HG02840 (cell line): ENCODE results near the gene ZNF74.
"Not testable (repeated sequence)": the region's sequence is repeated elsewhere in the genome, so short reads cannot be mapped to it uniquely, and the experiment has no call there.

Experiments
- ATAC-seq: cut with Tn5 transposase; IDR thresholded peaks from one replicate; pipeline ENCODE4 v1.9.1; 2021; ENCODE audit warnings: mild to moderate bottlenecking, moderate library complexity, moderate number of reproducible peaks; ENCODE audit not compliant: unreplicated experiment, low FRiP score

Gene ZNF74

GRCh38 chr22:20415699-20416098 lies 21.7 kb downstream of the ZNF74 start:
- not testable (repeated sequence) for ATAC-seq

DNA sequence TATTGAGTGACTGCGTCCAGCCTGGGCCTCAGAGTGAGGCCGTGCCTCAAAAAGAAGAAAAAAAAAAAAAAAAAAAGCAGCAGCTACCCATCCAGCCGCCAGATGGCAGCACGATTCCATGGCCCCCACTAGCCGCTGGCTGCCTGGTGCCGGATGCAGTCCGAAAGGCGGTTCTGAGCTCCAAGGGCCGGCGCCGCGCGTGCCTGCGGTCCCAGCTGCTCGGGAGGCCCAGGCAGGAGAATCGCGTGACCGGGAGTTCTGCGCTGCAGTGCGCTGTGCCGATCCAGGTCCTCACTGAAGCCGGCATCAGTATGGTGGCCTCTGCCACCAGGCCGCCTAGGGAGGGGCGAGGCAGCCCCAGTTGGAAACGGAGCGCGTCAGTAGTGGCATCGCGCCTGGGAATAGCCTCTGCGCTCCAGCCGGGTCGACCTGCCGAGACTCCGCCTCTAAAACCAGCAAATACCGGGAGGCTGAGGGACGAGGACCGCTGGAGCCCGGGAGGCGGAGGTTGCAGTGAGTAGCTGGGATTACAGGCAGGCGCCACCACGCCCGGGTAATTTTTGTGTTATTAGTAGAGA lies 24.3 kb downstream of the ZNF74 start:
- ATAC-seq = no peak

GRCh38 chr22:20419664-20419951 lies 25.7 kb downstream of the ZNF74 start:
- no peak for ATAC-seq

- ATAC-seq = no peak
Measured at GRCh38 chr22:20420157-20420842, 26.3 kb downstream of the ZNF74 start.

DNA sequence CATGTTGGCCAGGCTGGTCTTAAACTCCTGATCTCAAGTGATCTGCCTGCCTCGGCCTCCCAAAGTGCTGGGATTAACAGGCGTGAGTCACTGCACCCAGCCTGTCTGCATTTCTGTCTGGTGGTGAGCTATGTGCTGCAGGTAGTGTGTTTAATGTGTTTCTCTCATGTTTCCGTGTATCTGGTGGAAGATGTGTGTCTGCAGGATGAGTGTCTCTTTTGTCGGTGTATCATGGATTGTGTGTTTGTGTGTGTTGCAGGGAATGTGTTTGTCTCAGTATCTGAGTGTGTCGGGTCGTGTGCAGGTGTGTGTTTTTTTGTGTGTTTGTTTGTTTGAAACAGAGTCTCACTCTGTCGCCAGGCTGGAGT lies 27.5 kb downstream of the ZNF74 start:
- ATAC-seq = no peak

- ATAC-seq = no peak
Measured at GRCh38 chr22:20422271-20423007, 28.5 kb downstream of the ZNF74 start.

DNA sequence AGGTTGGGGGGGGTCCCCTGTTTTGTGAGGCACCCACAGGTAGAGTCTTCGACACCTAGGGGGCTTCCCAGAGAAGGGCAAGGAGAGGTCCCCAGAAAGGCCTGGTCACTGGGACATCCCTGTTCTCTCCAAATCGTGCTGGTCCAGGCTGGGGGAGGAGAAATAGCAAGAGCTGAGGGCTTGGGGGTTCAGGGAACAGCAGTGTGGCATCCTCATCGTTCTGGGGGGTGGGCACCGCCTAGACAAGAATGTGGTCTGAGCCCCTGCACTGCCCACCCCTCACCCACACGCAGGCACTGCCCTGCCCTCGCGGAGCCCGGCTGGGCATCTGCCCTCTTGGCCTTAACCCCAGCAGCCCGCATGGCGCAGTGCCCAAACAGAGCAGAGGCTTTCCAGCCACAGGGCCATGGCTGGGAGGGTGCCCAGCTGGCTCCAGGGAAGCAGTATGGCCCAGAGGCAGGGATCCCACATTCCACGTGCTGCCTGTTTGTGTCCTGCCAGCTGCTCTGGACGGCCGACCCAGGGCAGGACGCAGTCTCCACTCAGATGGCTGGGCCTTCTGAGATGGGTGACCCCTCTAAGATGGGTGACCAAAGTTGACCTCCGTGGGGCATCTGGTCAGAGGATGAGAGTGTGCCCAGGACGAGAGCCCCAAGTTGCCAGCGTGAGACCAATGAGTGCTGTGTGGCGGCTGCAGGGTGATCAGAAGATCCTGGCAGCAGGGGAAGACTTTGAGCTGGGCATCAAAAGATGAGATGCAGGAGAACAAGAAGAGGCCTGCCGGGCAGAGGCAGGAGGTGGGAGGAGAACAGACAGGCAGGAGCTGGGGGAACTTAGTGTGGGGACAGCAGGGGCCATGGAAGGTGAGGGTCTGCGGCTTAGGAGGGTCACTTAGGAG lies 29.3 kb downstream of the ZNF74 start:
- no peak for ATAC-seq

DNA sequence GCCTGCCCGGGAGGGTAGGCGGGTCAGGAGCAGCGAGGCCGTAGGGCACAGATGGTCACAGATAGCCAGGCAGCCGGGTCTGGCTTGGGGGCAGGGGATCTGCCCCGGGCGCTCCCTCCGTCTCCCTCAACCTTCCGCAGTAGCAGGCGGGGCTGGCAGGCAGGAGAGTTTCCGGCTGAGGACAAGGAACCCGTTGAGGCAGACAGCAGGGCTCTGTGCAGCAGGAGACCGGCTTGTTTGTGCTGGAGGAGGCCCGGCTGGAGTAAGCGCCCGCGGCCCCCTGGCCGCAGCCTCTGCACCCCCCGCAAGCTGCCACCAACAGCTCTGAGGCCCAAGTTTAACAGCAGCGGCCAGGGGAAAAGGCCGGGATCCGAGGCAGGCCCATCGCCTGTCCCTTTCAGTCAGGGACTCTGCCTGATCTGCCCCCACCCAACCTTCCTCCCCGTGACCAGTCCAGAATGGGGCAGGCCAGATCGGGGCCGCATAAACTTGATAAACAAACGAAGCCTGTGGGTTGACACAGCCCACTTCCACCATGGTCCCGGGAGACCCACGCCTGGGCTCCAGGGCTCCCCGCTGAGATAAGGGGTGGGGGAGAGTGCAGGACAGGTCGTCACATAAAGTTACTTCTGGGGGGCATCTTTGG lies 30.1 kb downstream of the ZNF74 start:
- ATAC-seq = no peak

GRCh38 chr22:20424568-20424931 lies 30.6 kb downstream of the ZNF74 start:
- no peak for ATAC-seq

DNA sequence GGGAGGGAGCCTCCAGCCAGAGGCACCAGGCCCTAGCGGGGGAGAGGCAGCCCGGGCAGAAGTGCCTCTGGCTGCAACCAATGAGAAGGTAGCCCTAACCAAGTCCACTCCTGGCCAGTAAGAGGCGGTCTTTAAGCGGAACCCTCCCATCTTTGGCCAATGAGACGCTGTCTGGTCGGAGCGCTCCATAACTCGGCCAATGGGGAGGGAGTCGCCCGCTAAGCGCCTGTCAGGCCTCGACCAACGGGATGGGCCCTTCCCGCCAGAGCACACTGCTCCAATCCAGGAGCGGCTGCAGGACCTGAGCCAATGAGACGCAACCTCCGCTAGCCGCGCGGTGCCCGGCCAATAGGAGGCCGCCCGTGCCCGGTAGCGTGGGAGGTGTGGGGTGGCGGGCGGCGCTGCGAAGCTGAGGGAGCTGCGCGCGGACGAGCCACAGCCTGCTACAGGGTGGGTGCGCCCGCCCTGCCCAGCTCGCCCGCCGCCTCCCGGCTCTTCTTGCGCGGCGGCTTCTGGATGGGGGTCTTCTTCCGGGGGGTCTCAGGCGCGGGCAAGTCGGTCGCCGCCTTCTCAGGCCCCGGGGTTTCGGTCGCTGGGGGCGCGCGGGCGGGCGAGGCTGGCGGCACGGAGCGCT lies 31.1 kb downstream of the ZNF74 start:
- no peak for ATAC-seq

DNA sequence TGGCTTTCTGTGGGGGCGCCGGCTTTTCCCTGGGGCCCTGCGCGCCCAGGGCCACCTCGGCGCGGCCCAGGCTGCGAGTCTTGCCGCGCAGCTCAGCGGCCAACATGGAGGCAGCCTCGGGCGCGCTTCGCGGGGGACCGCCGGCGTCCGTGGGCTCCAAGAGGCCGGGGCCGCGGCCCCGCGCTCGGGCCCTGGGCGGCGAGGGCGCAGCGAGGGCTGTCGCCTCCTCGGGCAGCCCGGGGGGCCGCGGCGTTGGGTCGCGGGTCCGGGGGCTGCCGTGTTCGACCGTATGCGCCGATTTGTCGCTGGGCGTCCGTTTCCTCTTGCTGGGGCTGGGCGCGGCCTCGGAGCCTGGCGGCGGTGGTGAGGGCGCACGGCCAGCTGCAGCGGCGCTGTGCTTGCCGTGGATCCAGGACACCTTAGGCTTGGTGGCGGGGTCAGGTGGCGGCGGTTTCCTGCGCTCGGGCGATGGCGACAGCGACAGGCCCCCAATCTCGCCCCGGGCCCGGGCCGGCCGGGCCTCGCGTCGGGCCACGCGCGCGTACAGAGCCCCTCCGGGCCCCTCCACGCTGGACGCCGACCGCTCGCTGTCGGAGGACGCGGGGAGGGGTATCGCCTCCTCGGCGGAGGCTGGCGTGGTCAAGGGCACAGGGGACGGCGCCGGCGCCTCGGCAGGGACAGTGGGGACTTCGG lies 31.8 kb downstream of the ZNF74 start:
- no peak for ATAC-seq

GRCh38 chr22:20426259-20426615 lies 32.3 kb downstream of the ZNF74 start:
- no peak for ATAC-seq

DNA sequence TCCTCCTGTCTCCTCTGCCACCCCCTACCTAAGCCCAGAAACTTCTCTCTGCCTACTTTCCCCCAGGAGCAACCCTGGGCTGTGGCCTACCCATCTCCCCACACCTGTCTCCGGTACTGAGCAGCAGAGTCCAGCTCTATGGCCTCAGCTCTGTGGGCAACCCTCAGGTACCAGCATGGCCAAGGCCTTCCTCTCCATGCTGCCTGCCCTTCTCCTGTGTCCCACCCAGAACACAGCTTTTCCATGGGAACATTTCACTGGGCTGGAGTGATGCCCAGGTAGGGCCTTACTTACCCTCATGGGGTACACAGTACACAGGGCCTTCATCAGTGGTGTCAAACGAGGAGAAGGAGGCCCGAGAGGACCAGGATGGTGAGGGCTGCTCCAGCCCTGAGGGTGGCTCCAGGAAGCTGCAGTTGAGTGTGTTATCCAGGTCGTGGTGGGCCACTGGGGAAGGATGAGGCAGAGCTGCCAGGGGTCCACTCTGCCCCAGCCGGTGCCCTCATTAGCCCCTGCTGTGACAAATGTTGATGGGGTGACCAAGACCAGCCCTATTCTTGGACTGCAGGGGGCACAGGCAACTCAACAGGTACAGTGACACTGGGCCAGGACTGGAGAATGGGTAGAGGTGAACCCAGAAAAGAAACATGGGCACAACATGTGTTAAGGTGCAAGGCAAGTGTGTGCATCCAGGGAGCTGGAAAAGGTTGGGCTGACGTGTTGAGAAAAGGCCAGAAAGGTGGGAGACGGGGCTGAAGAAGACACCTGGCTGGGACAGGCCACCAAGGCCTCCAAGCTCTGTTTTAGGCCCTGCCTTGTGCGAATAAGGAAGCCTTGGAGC lies 33.4 kb downstream of the ZNF74 start:
- no peak for ATAC-seq

- no peak for ATAC-seq
Measured at GRCh38 chr22:20427945-20428417, 34.0 kb downstream of the ZNF74 start.

- ATAC-seq = no peak
Measured at GRCh38 chr22:20428496-20429253, 34.7 kb downstream of the ZNF74 start.

GRCh38 chr22:20429254-20430100 lies 35.5 kb downstream of the ZNF74 start:
- ATAC-seq = no peak

GRCh38 chr22:20430101-20430719 lies 36.3 kb downstream of the ZNF74 start:
- ATAC-seq = no peak
